Natural killer cell (primary cell): ENCODE results near the gene SEC14L5. TPM values are rescaled to one million over a fixed set of nuclear protein-coding genes. Genes with fewer than 3 reads are reported as not detected.

ENCODE experiments used
- ATAC-seq, 3 donors: fragments of 150-1000 bp in 2 of 3; fragments of 200-7000 bp in 1 of 3; cut with Tn5 transposase; 1 replicate in 1 of 3; 2 replicates in 2 of 3; pipeline ENCODE4 v1.10.0; 2021; ENCODE audit warnings: mild to moderate bottlenecking in 2 of 3, moderate library complexity in 2 of 3
- DNase-seq, 2 donors: peaks; one replicate each; pipeline versions ENCODE4 v3.0.0 to v3.0.0-alpha.2; 2013 to 2021; ENCODE audit warnings: mixed read lengths in 1 of 2
- H3K27ac ChIP-seq: one replicate; pipeline ENCODE4 v1.5.1; 2013; ENCODE audit warnings: mild to moderate bottlenecking, low read length
- H3K27me3 ChIP-seq: one replicate; pipeline ENCODE4 v1.6.1; 2013; ENCODE audit warnings: low read length; ENCODE audit not compliant: control insufficient read depth, insufficient read depth
- H3K36me3 ChIP-seq: one replicate; pipeline ENCODE4 v1.6.1; 2013; ENCODE audit warnings: low read length; ENCODE audit not compliant: control insufficient read depth, insufficient read depth
- H3K4me1 ChIP-seq: one replicate; pipeline ENCODE4 v1.6.1; 2013; ENCODE audit warnings: low read length; ENCODE audit not compliant: control insufficient read depth, insufficient read depth
- H3K4me3 ChIP-seq: one replicate; pipeline ENCODE4 v1.5.1; 2013; ENCODE audit warnings: low read length
- H3K9me3 ChIP-seq: one replicate; pipeline ENCODE4 v1.6.1; 2013; ENCODE audit warnings: low read length; ENCODE audit not compliant: control insufficient read depth, insufficient read depth
- H3K27ac Mint-ChIP-seq, 2 donors: one replicate each; pipeline ENCODE4 v1.8.0; 2022; ENCODE audit warnings: mild to moderate bottlenecking in 2 of 2, mixed read lengths in 2 of 2, moderate library complexity in 1 of 2
- H3K27me3 Mint-ChIP-seq, 2 donors: one replicate each; pipeline ENCODE4 v1.8.0; 2022; ENCODE audit warnings: low read depth in 2 of 2, mixed read lengths in 2 of 2
- H3K36me3 Mint-ChIP-seq: one replicate; pipeline ENCODE4 v1.8.0; 2022; ENCODE audit warnings: mixed read lengths
- H3K4me1 Mint-ChIP-seq, 2 donors: one replicate each; pipeline ENCODE4 v1.8.0; 2022; ENCODE audit warnings: mixed read lengths in 2 of 2
- H3K4me3 Mint-ChIP-seq: one replicate; pipeline ENCODE4 v1.8.0; 2022; ENCODE audit warnings: mild to moderate bottlenecking, moderate library complexity, mixed read lengths
- H3K9me3 Mint-ChIP-seq, 2 donors: one replicate each; pipeline ENCODE4 v1.8.0; 2022; ENCODE audit warnings: mixed read lengths in 2 of 2
- CTCF ChIP-seq: fragments of 200-600 bp; IDR thresholded peaks from one replicate; pipeline ENCODE4 v1.8.0; 2022; ENCODE audit warnings: antibody characterized with exemption
- WGBS: methylation state at CpG from one replicate; pipeline ENCODE4 v1.1.7; 2013; ENCODE audit warnings: missing lambda C conversion rate; ENCODE audit not compliant: insufficient coverage; 5-methylcytosine and 5-hydroxymethylcytosine counted together
- intact Hi-C: fragments of 100-400 bp; cut with micrococcal nuclease; formaldehyde crosslinking; loops from one replicate; pipeline ENCODE4 v1.14.2; 2022
- total RNA-seq, 4 donors: library from RNA; stranded (reverse); fragments of 120-200 nt in 1 of 4; gene quantifications; one replicate each; pipeline versions ENCODE4 v1.2.3 to v1.2.4, GENCODE V29; 2013 to 2022

The SEC14L5 gene
- total RNA-seq, 3 donors from 2014 or later (not counting 1 experiment from before 2014, with no cell fraction given), result 0.27 to 1.1 (median 0.93) TPM

GRCh38 chr16:4942481-4942880 lies 15.6 kb upstream of the SEC14L5 start:
- no peaks in the 10 kb centered on the region for H3K4me1 ChIP-seq
- WGBS, result 83% methylated on average over 8 of the region's 9 CpGs
- H3K36me3 ChIP-seq, result no peaks in the 10 kb centered on the region
- no peak overlapping the region for H3K4me3 Mint-ChIP-seq
- no peak for DNase-seq
- no peaks in the 10 kb centered on the region for H3K4me1 Mint-ChIP-seq
- H3K9me3 Mint-ChIP-seq, result no peaks in the 10 kb centered on the region
- no peaks in the 10 kb centered on the region for H3K36me3 Mint-ChIP-seq
- H3K9me3 ChIP-seq, result no peaks in the 10 kb centered on the region
- no peak overlapping the region for H3K27ac Mint-ChIP-seq
- intact Hi-C loops, result no loop called here
- H3K27ac ChIP-seq, result no peak overlapping the region
- peaks cover 12 to 16% of the 10 kb centered on the region in 2 donors for H3K27me3 Mint-ChIP-seq
- no peak for ATAC-seq
- no peak for TF ChIP-seq CTCF
- H3K4me3 ChIP-seq, result no peak overlapping the region
- peaks cover 3% of the 10 kb centered on the region for H3K27me3 ChIP-seq

- no peak for DNase-seq
Observed at GRCh38 chr16:4944333-4945281, 13.5 kb upstream of the SEC14L5 start.

GRCh38 chr16:4945560-4946502 lies 12.3 kb upstream of the SEC14L5 start:
- Histone ChIP-seq H3K4me1 (no peaks in the 10 kb centered on the region), H3K36me3 (no peaks in the 10 kb centered on the region), H3K27ac (no peak overlapping the region), H3K27me3 (no peaks in the 10 kb centered on the region), H3K4me3 (no peak overlapping the region), H3K9me3 (no peaks in the 10 kb centered on the region)
- Mint-ChIP-seq H3K4me3 (no peak overlapping the region), H3K36me3 (no peaks in the 10 kb centered on the region), H3K27me3 (peaks cover 0 to 16% of the 10 kb centered on the region in 2 donors), H3K9me3 (no peaks in the 10 kb centered on the region), H3K4me1 (peaks cover 0 to 4% of the 10 kb centered on the region in 2 donors), H3K27ac (no peak overlapping the region)
- no peak for TF ChIP-seq CTCF
- intact Hi-C loops, result no loop called here
- ATAC-seq, result no peak
- 82% methylated on average over 11 of the region's 11 CpGs for WGBS
- DNase-seq, result no peak

More at GRCh38 chr16:4944333-4945281, 13.5 kb upstream of the SEC14L5 start:
- no peak for ATAC-seq
- Mint-ChIP-seq H3K9me3 (no peaks in the 10 kb centered on the region), H3K4me3 (no peak overlapping the region), H3K36me3 (no peaks in the 10 kb centered on the region), H3K27ac (no peak overlapping the region), H3K4me1 (peaks cover 0 to 4% of the 10 kb centered on the region in 2 donors), H3K27me3 (peaks cover 0 to 16% of the 10 kb centered on the region in 2 donors)
- H3K27ac ChIP-seq, result no peak overlapping the region
- no peaks in the 10 kb centered on the region for H3K9me3 ChIP-seq
- no peak for TF ChIP-seq CTCF
- no peaks in the 10 kb centered on the region for H3K27me3 ChIP-seq
- no peaks in the 10 kb centered on the region for H3K4me1 ChIP-seq
- intact Hi-C loops, result no loop called here
- 55% methylated on average over 20 of the region's 20 CpGs for WGBS
- H3K4me3 ChIP-seq, result no peak overlapping the region
- H3K36me3 ChIP-seq, result no peaks in the 10 kb centered on the region
